GM18867 (cell line): ENCODE data around the gene NSD2.
"Not testable (repeated sequence)": the region's sequence is repeated elsewhere in the genome, so short reads cannot be mapped to it uniquely, and the experiment has no call there.

ENCODE experiments used
- ATAC-seq: cut with Tn5 transposase; IDR thresholded peaks from one replicate; pipeline ENCODE4 v1.9.1; 2021; ENCODE audit warnings: mild to moderate bottlenecking, moderate library complexity; ENCODE audit not compliant: unreplicated experiment

The NSD2 gene

GRCh38 chr4:1983053-1983845 lies 112.1 kb downstream of the NSD2 start:
- no peak for ATAC-seq

- ATAC-seq = no peak
Observed at GRCh38 chr4:1983846-1984405, 112.7 kb downstream of the NSD2 start.

DNA sequence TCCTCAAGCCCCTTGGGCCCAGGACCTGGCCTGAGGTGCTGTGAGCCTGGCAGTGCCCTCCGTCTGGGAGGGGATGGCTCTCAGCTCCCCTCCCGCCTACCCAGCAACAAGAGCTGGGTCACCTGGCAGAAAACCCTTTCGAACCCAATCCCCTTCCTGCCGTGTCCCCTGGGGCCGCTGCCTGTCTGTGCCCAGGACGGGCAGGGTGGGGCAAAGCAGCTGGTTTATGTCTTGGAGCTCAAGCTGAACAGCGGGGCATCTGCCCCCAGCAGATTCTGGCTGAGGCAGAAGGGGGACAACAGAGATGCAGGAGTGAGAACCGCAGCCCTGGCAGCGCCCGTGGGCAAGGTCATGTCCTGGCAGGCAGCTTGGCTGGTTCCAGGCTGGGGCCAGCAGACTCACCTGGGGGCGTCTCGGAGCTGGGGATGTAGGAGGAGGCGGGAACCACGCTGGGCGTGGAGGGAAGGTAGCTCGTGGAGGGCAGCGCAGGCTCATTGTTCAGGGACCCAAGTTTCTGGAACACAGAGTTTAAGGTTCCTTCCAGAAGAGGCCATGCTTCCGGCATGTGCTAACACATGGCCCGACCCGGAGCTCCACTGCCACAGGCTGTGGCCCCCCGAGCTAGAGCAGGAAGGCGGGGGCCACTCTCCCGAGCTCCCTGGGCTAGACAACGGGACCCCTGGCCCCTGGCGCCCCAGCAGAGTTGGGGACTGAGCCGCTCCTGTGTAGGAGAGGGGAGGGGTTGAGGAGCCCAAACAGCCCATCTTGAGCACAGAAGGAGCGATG lies 113.4 kb downstream of the NSD2 start:
- ATAC-seq = no peak

GRCh38 chr4:1985294-1985693 lies 114.1 kb downstream of the NSD2 start:
- no peak for ATAC-seq

DNA sequence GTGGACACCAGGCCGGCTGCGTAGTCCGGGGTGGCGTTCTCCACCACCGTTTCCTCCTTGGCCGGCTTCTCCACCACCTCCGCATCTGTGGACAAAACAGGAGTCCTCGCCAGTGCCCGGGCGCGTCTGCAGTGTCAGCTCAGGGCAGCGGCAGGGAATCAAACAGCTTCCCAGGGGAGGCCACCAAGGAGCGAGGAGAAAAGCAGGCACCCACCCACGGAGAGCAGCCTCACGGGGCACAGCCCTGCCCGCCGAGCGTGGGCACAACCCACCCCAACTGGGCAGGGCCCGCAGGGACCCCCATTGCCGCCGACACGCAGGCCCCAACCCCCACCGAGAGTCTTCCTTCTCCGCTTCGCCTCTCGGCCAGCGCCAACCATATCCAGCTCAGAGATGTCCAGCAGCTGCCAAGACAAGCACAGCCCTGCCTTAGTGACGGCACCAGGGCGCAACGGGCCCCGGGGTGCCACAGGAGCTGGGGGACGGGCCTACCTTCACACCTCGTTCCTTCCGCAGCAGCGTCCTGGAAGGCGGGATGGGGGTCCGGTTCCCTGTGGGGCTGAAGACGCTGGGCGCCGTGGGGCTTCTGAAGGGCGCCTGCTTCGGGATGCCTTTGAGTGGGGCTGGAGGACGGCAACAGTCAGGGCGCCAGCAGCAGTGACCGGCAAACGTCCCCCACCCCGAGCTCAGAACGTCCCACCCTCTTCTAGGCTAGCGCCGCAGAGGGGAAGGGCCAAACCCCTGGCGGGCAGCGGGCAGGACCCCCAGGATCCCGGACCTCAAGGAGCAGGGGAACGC lies 114.8 kb downstream of the NSD2 start:
- ATAC-seq = no peak

GRCh38 chr4:1986578-1987210 lies 115.5 kb downstream of the NSD2 start:
- no peak for ATAC-seq

GRCh38 chr4:1987296-1987695 lies 116.1 kb downstream of the NSD2 start:
- no peak for ATAC-seq

GRCh38 chr4:1987721-1988326 lies 116.6 kb downstream of the NSD2 start:
- no peak for ATAC-seq

DNA sequence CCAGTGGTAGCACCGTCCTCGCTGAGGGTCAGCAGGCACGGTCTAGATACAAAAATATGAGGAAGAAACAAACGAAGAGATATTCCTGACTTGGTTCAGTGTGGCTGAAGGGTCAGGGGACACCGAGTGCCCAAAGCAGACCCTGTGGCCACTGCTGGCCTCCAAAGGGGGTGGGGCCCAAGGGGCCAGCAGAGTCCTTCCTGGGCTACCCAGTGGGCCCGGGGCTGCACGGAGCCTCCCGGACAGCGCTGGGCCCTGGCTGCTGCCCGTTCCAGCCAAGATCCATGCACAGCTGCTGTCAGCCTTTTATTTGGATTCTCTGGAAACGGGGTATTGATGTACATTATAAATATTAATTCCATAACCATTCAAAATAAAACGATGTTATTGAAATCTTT lies 117.1 kb downstream of the NSD2 start:
- ATAC-seq = no peak

DNA sequence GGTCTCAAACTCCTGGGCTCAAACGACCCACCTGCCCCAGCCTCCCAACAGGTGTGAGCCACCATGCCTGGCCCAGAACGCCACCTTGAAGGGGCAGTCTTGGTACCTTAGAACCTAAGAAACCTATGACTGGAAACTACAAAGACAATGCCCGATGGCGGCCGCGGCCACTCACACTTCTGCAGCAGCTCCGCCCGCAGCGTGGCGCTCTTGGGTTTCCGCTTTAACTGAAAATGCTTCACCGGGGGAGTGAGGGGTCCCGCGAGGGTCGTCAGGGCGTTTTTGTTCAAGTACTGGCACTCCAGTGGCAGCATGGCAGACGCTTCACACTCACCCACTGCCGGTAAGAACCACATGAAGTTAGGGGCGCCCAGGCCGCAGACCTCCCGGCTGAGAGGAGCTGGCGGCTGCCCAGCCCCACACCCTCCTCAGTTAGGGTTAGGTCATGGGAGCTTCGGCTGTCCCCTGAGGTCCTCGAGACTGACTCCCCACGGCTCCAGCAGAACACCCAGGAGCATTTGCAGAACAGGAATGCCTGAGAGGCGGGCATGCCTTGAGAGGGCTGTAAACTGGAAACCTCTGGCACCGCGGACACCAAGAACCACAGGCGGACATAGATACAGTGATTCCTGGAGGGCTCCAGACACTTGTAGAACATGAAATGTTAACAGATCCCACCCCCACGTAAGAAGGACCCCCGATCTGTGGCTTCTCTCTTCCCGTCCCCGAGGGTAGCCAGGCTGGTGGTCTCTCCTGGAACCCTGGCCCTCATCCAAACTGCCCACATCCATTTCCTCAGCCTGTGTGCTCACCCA lies 118.5 kb downstream of the NSD2 start:
- ATAC-seq = no peak

DNA sequence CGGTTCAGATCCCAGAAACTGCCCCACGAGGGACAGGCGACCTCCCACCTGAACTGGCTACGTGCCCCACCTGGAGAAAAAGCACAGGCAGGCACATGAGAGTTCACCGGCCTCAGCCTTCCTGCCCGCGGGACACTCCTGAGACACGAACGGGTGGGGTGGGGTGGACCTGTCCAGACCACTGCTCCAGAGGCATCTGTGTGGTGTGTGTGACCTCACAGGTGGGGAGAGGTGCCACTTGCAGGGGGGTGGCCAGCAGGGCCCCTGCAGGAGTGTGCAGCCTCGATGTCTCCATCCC lies 119.1 kb downstream of the NSD2 start:
- ATAC-seq = no peak

- no peak for ATAC-seq
Observed at GRCh38 chr4:1990676-1991075, 119.5 kb downstream of the NSD2 start.

DNA sequence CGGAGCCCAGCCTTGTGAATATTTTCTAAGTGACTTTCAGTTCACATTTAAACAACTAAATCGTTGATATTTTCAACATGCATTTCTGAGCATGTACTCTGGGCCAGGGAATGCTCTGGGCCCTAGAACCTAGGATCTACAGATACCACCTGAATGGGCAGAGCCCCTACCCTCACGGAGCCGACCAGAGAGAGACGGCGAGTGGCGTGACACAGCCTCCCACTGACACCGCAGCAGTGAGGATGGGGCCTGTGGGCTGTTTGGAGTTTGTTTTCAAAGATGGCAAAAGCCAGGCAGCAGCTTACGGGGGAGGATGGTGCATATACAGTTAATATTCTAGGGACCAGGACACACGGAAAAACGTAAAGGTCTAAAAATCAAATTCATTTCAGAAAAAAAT lies 119.9 kb downstream of the NSD2 start:
- no peak for ATAC-seq

DNA sequence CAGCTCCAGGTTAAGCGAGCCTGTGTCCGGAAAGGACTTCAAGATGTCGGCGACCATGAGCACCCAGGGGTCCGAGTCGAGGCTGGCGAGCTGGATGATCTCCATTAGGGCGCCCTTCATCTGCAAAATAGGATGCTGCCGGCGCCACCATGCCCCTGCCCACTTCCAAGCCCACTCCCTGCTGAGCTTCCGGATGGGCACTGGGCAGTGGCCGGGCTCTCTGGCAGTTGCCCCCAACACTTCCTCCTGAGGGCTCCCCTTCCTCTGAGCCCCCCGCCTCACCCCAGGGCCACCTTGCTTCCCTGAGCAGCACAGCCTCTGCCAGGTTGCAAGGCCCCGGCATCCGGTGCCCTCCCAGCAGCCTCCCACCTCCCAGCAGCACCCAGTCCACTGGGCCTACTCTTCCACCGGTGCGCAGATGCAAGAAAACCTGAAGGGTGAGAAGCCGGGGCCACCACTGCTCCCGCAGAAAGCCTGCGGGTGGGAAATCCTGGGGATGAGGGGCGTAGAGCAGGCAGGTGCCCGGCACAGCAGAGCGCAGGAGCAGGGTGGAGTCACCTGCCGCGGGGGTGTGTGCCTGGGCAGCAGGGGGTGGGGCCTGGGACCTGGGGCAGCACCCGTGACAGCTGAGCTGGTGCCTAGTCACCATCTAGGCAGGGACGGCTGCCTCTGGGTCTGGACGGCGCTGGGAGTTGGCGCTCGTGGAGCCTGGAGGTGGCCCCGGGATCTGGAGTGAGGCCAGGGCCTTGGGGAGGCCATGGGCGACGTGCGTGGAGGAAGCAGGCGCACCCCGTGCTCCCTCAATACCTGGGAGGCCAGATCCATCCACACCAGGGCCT lies 120.6 kb downstream of the NSD2 start:
- ATAC-seq = no peak

- no peak for ATAC-seq
Observed at GRCh38 chr4:1992468-1993168, 121.4 kb downstream of the NSD2 start.

GRCh38 chr4:1993169-1993516 lies 122.0 kb downstream of the NSD2 start:
- no peak for ATAC-seq

- ATAC-seq = not testable (repeated sequence)
Observed at GRCh38 chr4:1993718-1994516, 122.7 kb downstream of the NSD2 start.
